ENCODE measurements around the gene REM2.

DNA sequence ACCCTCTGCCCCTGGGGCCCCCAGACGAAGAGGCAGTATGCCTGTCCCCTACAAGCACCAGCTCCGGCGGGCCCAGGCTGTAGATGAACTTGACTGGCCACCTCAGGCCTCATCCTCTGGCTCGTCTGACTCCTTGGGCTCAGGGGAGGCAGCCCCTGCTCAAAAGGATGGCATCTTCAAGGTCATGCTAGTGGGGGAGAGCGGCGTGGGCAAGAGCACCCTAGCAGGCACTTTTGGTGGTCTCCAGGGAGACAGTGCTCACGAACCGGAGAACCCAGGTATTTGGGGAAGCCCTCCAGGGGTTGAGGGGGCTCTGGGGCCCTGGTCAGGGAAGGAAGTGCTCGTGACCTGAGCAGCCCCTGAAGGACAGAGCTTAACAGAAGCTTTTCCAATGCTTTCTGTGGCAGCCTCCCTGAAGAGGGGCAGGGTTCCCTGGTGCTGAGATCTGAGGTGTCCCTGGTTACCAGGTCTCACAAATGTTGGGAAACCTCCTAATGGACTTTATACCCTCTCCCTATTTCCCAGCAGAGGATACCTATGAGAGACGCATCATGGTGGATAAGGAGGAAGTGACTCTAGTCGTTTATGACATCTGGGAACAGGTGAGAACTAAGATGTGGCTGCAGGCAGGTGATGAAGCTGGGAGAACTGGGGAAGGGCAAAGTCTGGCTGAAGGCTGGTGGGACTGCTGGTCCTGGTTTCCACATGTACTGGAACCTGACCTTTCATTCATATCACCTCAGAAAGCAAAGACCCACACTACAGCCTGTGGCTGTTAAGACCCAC lies 1.9 kb downstream of the REM2 start:
- TF ChIP-seq, protein P1, sequence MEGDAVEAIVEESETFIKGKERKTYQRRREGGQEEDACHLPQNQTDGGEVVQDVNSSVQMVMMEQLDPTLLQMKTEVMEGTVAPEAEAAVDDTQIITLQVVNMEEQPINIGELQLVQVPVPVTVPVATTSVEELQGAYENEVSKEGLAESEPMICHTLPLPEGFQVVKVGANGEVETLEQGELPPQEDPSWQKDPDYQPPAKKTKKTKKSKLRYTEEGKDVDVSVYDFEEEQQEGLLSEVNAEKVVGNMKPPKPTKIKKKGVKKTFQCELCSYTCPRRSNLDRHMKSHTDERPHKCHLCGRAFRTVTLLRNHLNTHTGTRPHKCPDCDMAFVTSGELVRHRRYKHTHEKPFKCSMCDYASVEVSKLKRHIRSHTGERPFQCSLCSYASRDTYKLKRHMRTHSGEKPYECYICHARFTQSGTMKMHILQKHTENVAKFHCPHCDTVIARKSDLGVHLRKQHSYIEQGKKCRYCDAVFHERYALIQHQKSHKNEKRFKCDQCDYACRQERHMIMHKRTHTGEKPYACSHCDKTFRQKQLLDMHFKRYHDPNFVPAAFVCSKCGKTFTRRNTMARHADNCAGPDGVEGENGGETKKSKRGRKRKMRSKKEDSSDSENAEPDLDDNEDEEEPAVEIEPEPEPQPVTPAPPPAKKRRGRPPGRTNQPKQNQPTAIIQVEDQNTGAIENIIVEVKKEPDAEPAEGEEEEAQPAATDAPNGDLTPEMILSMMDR (conservative IDR thresholded peaks at IDR 0.05 in 1 of 2, IDR thresholded peaks at IDR 0.05 in 1 of 2; ENCODE audit: extremely low read depth in 1 of 2, insufficient read depth in 1 of 2, low read depth in 1 of 2, low read length in 2 of 2) = no peak
- no peak for TF ChIP-seq EZH2 (IDR thresholded peaks at IDR 0.05; ENCODE audit: borderline replicate concordance, low read length)

Data from mammary epithelial cell (primary cell).